Ishikawa (cell line): ENCODE data around the gene ABCF2.

Source experiments
- CEBPB ChIP-seq: IDR thresholded peaks from 2 replicates; pipeline ENCODE4 v1.6.1; 2012
- CREB1 ChIP-seq: IDR thresholded peaks from 2 replicates; pipeline ENCODE4 v1.6.1; 2012; ENCODE audit warnings: low read depth
- EGR1 ChIP-seq: IDR thresholded peaks from 2 replicates; pipeline ENCODE4 v1.6.1; 2012
- EP300 ChIP-seq: IDR thresholded peaks from 2 replicates; pipeline ENCODE4 v1.6.1; 2012; ENCODE audit warnings: borderline replicate concordance
- FOXM1 ChIP-seq: IDR thresholded peaks from 2 replicates; pipeline ENCODE4 v1.6.1; 2012; ENCODE audit warnings: low read depth, borderline replicate concordance
- NFIC ChIP-seq: IDR thresholded peaks from 2 replicates; pipeline ENCODE4 v1.6.1; 2012
- RAD21 ChIP-seq: IDR thresholded peaks from 2 replicates; pipeline ENCODE4 v1.6.1; 2012; ENCODE audit warnings: low read depth
- REST ChIP-seq: IDR thresholded peaks from 2 replicates; pipeline ENCODE4 v1.6.1; 2012; ENCODE audit warnings: low read depth, mild to moderate bottlenecking
- TAF1 ChIP-seq: IDR thresholded peaks from 2 replicates; pipeline ENCODE4 v1.6.1; 2012; ENCODE audit warnings: low read depth, mild to moderate bottlenecking
- TCF12 ChIP-seq: IDR thresholded peaks from 2 replicates; pipeline ENCODE4 v1.6.1; 2012; ENCODE audit warnings: low read depth
- TEAD4 ChIP-seq: IDR thresholded peaks from 2 replicates; pipeline ENCODE4 v1.6.1; 2012
- YY1 ChIP-seq: IDR thresholded peaks from 2 replicates; pipeline ENCODE4 v1.6.1; 2012; ENCODE audit warnings: low read depth
- ZBTB7A ChIP-seq: IDR thresholded peaks from 2 replicates; pipeline ENCODE4 v1.6.1; 2012; ENCODE audit warnings: low read depth
- TF ChIP-seq, protein P1 (sequence below): IDR thresholded peaks from 2 replicates; pipeline ENCODE4 v1.6.1; 2012
- TF ChIP-seq, protein P2 (sequence below): IDR thresholded peaks from 2 replicates; pipeline ENCODE4 v1.6.1; 2012

The ABCF2 gene

GRCh38 chr7:151209588-151209987 is 17.4 kb downstream of the ABCF2 start:
- TF ChIP-seq, protein P1, sequence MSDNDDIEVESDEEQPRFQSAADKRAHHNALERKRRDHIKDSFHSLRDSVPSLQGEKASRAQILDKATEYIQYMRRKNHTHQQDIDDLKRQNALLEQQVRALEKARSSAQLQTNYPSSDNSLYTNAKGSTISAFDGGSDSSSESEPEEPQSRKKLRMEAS = no peak
- TF ChIP-seq CREB1 = no peak
- no peak for TF ChIP-seq TEAD4
- no peak for TF ChIP-seq REST
- TF ChIP-seq NFIC = no peak
- TF ChIP-seq EGR1 = no peak
- no peak for TF ChIP-seq TCF12
- TF ChIP-seq TAF1 = no peak

- TF ChIP-seq TAF1 = no peak
- TF ChIP-seq CEBPB = no peak
- no peak for TF ChIP-seq REST
- TF ChIP-seq EGR1 = no peak
- TF ChIP-seq, protein P2, sequence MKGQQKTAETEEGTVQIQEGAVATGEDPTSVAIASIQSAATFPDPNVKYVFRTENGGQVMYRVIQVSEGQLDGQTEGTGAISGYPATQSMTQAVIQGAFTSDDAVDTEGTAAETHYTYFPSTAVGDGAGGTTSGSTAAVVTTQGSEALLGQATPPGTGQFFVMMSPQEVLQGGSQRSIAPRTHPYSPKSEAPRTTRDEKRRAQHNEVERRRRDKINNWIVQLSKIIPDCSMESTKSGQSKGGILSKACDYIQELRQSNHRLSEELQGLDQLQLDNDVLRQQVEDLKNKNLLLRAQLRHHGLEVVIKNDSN = no peak
- no peak for TF ChIP-seq CREB1
- TF ChIP-seq YY1 = no peak
- no peak for TF ChIP-seq ZBTB7A
- no peak for TF ChIP-seq RAD21
- no peak for TF ChIP-seq FOXM1
- TF ChIP-seq TCF12 = no peak
- TF ChIP-seq NFIC = no peak
- no peak for TF ChIP-seq TEAD4
- no peak for TF ChIP-seq EP300
- TF ChIP-seq, protein P1 = no peak
Observed at GRCh38 chr7:151208253-151208862, 18.6 kb downstream of the ABCF2 start.

- TF ChIP-seq FOXM1 (no peak), REST (no peak), TAF1 (no peak), ZBTB7A (no peak), TEAD4 (no peak)
Observed at GRCh38 chr7:151207804-151208203, 19.2 kb downstream of the ABCF2 start.

DNA sequence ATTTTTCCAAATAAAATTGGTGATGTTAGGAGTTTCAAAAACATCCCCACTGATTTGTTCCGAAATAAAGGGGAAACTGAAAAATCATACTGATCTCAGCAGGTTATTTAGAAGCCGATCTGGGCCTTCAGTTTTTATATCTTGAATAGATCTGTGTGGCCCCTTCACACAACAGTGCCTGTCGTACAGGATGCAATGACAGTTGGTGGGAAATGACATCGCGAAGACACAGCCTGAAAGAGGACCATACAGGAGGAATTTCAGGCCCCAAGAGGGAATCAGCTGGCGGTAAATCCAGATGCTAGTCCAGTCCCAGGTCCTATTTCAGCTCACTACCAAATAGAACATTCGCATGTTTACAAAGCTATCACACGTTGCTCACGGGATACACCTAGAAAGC is 19.7 kb downstream of the ABCF2 start:
- TF ChIP-seq NFIC (no peak), ZBTB7A (no peak), FOXM1 (no peak), EGR1 (no peak), REST (no peak), RAD21 (no peak), YY1 (no peak), CREB1 (no peak)
- TF ChIP-seq, protein P2 = no peak
